Naive thymus-derived CD4-positive, alpha-beta T cell (primary cell): Measurements from ENCODE around the gene ABCC9. TPM values are rescaled to one million over a fixed set of nuclear protein-coding genes. Genes with fewer than 3 reads are reported as not detected.

Source experiments
- ATAC-seq: fragments of 150-1000 bp; cut with Tn5 transposase; 2 replicates; pipeline ENCODE4 v1.10.0; 2021; ENCODE audit warnings: mild to moderate bottlenecking, moderate library complexity
- CTCF ChIA-PET: fragments of 350-600 bp; sonication (Branson Sonifier 250); formaldehyde crosslinking; loops from one replicate; lab custom pipeline; 2021; ENCODE audit warnings: antibody characterized with exemption; lab: Charles Lee
- POLR2A ChIA-PET: fragments of 350-600 bp; sonication (Branson Sonifier 250); formaldehyde crosslinking; loops from one replicate; lab custom pipeline; 2021; ENCODE audit warnings: antibody characterized with exemption, inconsistent platforms; lab: Charles Lee
- DNase-seq, 9 donors: peaks; one replicate each; pipeline versions ENCODE4 v3.0.0 to v3.0.0-alpha.2; 2020 to 2022; ENCODE audit warnings: mixed read lengths in 1 of 9
- H3K27ac ChIP-seq: one replicate; pipeline ENCODE4 v1.7.0; 2013; ENCODE audit warnings: mild to moderate bottlenecking, low read depth, low read length, moderate library complexity
- H3K27me3 ChIP-seq, 2 donors: one replicate each; pipeline ENCODE4 v1.7.0; 2013; ENCODE audit warnings: low read length in 2 of 2, mild to moderate bottlenecking in 2 of 2, moderate library complexity in 2 of 2; ENCODE audit not compliant: control insufficient read depth in 2 of 2, insufficient read depth in 2 of 2
- H3K36me3 ChIP-seq, 3 experiments: 1 replicate in 2 of 3; 2 replicates in 1 of 3; pipeline ENCODE4 v1.7.0; 2013; ENCODE audit warnings: low read length in 3 of 3, mild to moderate bottlenecking in 3 of 3, moderate library complexity in 1 of 3; ENCODE audit not compliant: insufficient read depth in 3 of 3, control insufficient read depth in 2 of 3
- H3K4me1 ChIP-seq, 2 donors: one replicate each; pipeline ENCODE4 v1.7.0; 2013; ENCODE audit warnings: low read length in 2 of 2, mild to moderate bottlenecking in 2 of 2, moderate library complexity in 1 of 2; ENCODE audit not compliant: control insufficient read depth in 2 of 2, insufficient read depth in 2 of 2
- H3K4me3 ChIP-seq: 2 replicates; pipeline ENCODE4 v1.7.0; 2013; ENCODE audit warnings: mild to moderate bottlenecking, low read length
- H3K9me3 ChIP-seq, 3 experiments: 1 replicate in 2 of 3; 2 replicates in 1 of 3; pipeline ENCODE4 v1.7.0; 2013; ENCODE audit warnings: low read length in 3 of 3; ENCODE audit not compliant: control insufficient read depth in 2 of 3
- H3K27ac Mint-ChIP-seq, 9 donors: one replicate each; pipeline ENCODE4 v1.8.0; 2020 to 2022; ENCODE audit warnings: mixed read lengths in 9 of 9, mild to moderate bottlenecking in 8 of 9, moderate library complexity in 5 of 9, inconsistent platforms in 2 of 9
- H3K27me3 Mint-ChIP-seq, 5 donors: one replicate each; pipeline ENCODE4 v1.8.0; 2021 to 2022; ENCODE audit warnings: mixed read lengths in 5 of 5, mild to moderate bottlenecking in 1 of 5
- H3K36me3 Mint-ChIP-seq, 5 donors: one replicate each; pipeline ENCODE4 v1.8.0; 2020 to 2022; ENCODE audit warnings: mixed read lengths in 5 of 5, mild to moderate bottlenecking in 3 of 5, inconsistent platforms in 1 of 5
- H3K4me1 Mint-ChIP-seq, 7 donors: one replicate each; pipeline ENCODE4 v1.8.0; 2020 to 2022; ENCODE audit warnings: mixed read lengths in 7 of 7, mild to moderate bottlenecking in 3 of 7, inconsistent platforms in 1 of 7
- H3K4me3 Mint-ChIP-seq, 10 donors: one replicate each; pipeline ENCODE4 v1.8.0; 2020 to 2022; ENCODE audit warnings: mild to moderate bottlenecking in 10 of 10, mixed read lengths in 10 of 10, moderate library complexity in 6 of 10, inconsistent platforms in 2 of 10
- H3K9me3 Mint-ChIP-seq, 11 donors: one replicate each; pipeline ENCODE4 v1.8.0; 2020 to 2022; ENCODE audit warnings: mixed read lengths in 11 of 11, mild to moderate bottlenecking in 4 of 11, inconsistent platforms in 1 of 11, moderate library complexity in 1 of 11
- intact Hi-C, 2 donors: fragments of 100-400 bp; cut with micrococcal nuclease; formaldehyde crosslinking; loops; one replicate each; pipeline ENCODE4 v1.15.1; 2023
- polyA plus RNA-seq, 2 donors: library from polyadenylated mRNA; unstranded; fragments of 300-500 nt; fragmentation: Illumina TruSeq; gene quantifications; one replicate each; pipeline ENCODE4 v1.2.3, GENCODE V29; 2021
- total RNA-seq, 6 experiments: library from RNA in 5 of 6; stranded (reverse) in 5 of 6; gene quantifications; 1 replicate in 5 of 6; 2 replicates in 1 of 6; pipeline ENCODE4 v1.2.3 and lab custom pipeline; 2021 to 2026

The ABCC9 gene
- total and polyA plus RNA-seq, 7 experiments from 2014 or later = 0.05 TPM; not detected in 6

GRCh38 chr12:21776175-21776574 lies 165.1 kb downstream of the ABCC9 start:
- Mint-ChIP-seq H3K9me3 (no peaks in the 10 kb centered on the region), H3K4me3 (no peak overlapping the region), H3K4me1 (peaks cover 0 to 23% (median 18%) of the 10 kb centered on the region in 7 donors), H3K27ac (no peak overlapping the region), H3K27me3 (peaks cover 54 to 63% (median 58%) of the 10 kb centered on the region in 5 donors), H3K36me3 (peaks cover 0 to 2% (median 0%) of the 10 kb centered on the region in 5 donors)
- CTCF ChIA-PET = no interaction called here
- H3K4me3 ChIP-seq = no peak overlapping the region
- H3K27ac ChIP-seq = no peak overlapping the region
- no peaks in the 10 kb centered on the region for H3K36me3 ChIP-seq
- no peaks in the 10 kb centered on the region for H3K4me1 ChIP-seq
- POLR2A ChIA-PET = no interaction called here
- intact Hi-C loops = no loop called here
- no peaks in the 10 kb centered on the region for H3K9me3 ChIP-seq
- ATAC-seq (no peak), DNase-seq (no peak)
- H3K27me3 ChIP-seq = peaks cover 0 to 13% of the 10 kb centered on the region in 2 donors

GRCh38 chr12:21775133-21775820 lies 165.9 kb downstream of the ABCC9 start:
- Mint-ChIP-seq H3K27ac (no peak overlapping the region), H3K4me3 (peak overlapping the region in 9 of 10 donors; percentile 34 to 82 (median 69)), H3K9me3 (no peaks in the 10 kb centered on the region), H3K4me1 (peaks cover 0 to 23% (median 18%) of the 10 kb centered on the region in 7 donors), H3K36me3 (peaks cover 0 to 2% (median 0%) of the 10 kb centered on the region in 5 donors), H3K27me3 (peaks cover 51 to 68% (median 59%) of the 10 kb centered on the region in 5 donors)
- H3K27ac ChIP-seq = no peak overlapping the region
- H3K4me1 ChIP-seq = no peaks in the 10 kb centered on the region
- ChIA-PET CTCF (interaction anchor here (0.7 kb wide), 1 partner anchor 229 kb away, joined by 4 read pairs; no protein-coding TSS in a partner anchor), POLR2A (no interaction called here)
- no peak overlapping the region for H3K4me3 ChIP-seq
- H3K27me3 ChIP-seq = peaks cover 0 to 13% of the 10 kb centered on the region in 2 donors
- no peak for DNase-seq
- intact Hi-C loops = no loop called here
- no peaks in the 10 kb centered on the region for H3K36me3 ChIP-seq
- no peak for ATAC-seq
- H3K9me3 ChIP-seq = no peaks in the 10 kb centered on the region

GRCh38 chr12:21774358-21775132 lies 166.7 kb downstream of the ABCC9 start, which contains the start of gene KCNJ8:
TSS of gene KCNJ8 (minus strand) at chr12:21774706. CDS start at chr12:21773616, 1,090 bp downstream.
- POLR2A ChIA-PET = no interaction called here
- Mint-ChIP-seq H3K27ac (no peak within 1 kb of the TSS), H3K27me3 (peaks cover 51 to 73% (median 58%) of the 10 kb centered on the region in 5 donors), H3K9me3 (no peaks in the 10 kb centered on the region), H3K4me3 (peak within 1 kb of the TSS in 9 of 10 donors; percentile 34 to 82 (median 69)), H3K4me1 (peaks cover 0 to 23% (median 18%) of the 10 kb centered on the region in 7 donors), H3K36me3 (peaks cover 0 to 2% (median 0%) of the 10 kb centered on the region in 5 donors)
- Histone ChIP-seq H3K4me1 (no peaks in the 10 kb centered on the region), H3K9me3 (no peaks in the 10 kb centered on the region), H3K36me3 (no peaks in the 10 kb centered on the region), H3K27me3 (peaks cover 0 to 13% of the 10 kb centered on the region in 2 donors), H3K27ac (no peak within 1 kb of the TSS), H3K4me3 (no peak within 1 kb of the TSS)
- DNase-seq = no peak
- CTCF ChIA-PET = no interaction called here
- intact Hi-C loops = no loop called here
- peak; percentile 37 for ATAC-seq

- Histone ChIP-seq H3K36me3 (no peaks in the 10 kb centered on the region), H3K27ac (no peak overlapping the region), H3K9me3 (no peaks in the 10 kb centered on the region), H3K4me1 (no peaks in the 10 kb centered on the region), H3K27me3 (peaks cover 0 to 13% of the 10 kb centered on the region in 2 donors), H3K4me3 (no peak overlapping the region)
- ATAC-seq (no peak), DNase-seq (no peak)
- ChIA-PET CTCF (no interaction called here), POLR2A (no interaction called here)
- H3K4me1 Mint-ChIP-seq = peaks cover 0 to 23% (median 18%) of the 10 kb centered on the region in 7 donors
- H3K27ac Mint-ChIP-seq = no peak overlapping the region
- intact Hi-C loops = no loop called here
- peaks cover 48 to 72% (median 53%) of the 10 kb centered on the region in 5 donors for H3K27me3 Mint-ChIP-seq
- peak overlapping the region in 8 of 10 donors; percentile 4 to 71 (median 58) for H3K4me3 Mint-ChIP-seq
- no peaks in the 10 kb centered on the region for H3K9me3 Mint-ChIP-seq
- H3K36me3 Mint-ChIP-seq = peaks cover 0 to 2% (median 0%) of the 10 kb centered on the region in 5 donors
These were observed 167.4 kb downstream of the ABCC9 start for GRCh38 chr12:21773806-21774205.

GRCh38 chr12:21773263-21773741 lies 167.9 kb downstream of the ABCC9 start:
- Histone ChIP-seq H3K9me3 (no peaks in the 10 kb centered on the region), H3K36me3 (no peaks in the 10 kb centered on the region), H3K4me1 (no peaks in the 10 kb centered on the region), H3K4me3 (no peak overlapping the region), H3K27me3 (peaks cover 0 to 13% of the 10 kb centered on the region in 2 donors), H3K27ac (no peak overlapping the region)
- ChIA-PET CTCF (no interaction called here), POLR2A (no interaction called here)
- Mint-ChIP-seq H3K27ac (no peak overlapping the region), H3K4me1 (peaks cover 0 to 23% (median 18%) of the 10 kb centered on the region in 7 donors), H3K36me3 (peaks cover 0 to 2% (median 0%) of the 10 kb centered on the region in 5 donors), H3K27me3 (peaks cover 47 to 72% (median 52%) of the 10 kb centered on the region in 5 donors), H3K9me3 (no peaks in the 10 kb centered on the region), H3K4me3 (peak overlapping the region in 9 of 10 donors; percentile 26 to 71 (median 58))
- DNase-seq (no peak), ATAC-seq (peak; percentile 46)
- intact Hi-C loops = no loop called here

GRCh38 chr12:21771311-21771710 lies 169.9 kb downstream of the ABCC9 start:
- ChIA-PET CTCF (interaction anchor here (0.6 to 0.7 kb wide), 2 partner anchors 74 to 477 kb away, joined by 3 read pairs; no protein-coding TSS in a partner anchor), POLR2A (no interaction called here)
- H3K9me3 Mint-ChIP-seq = no peaks in the 10 kb centered on the region
- H3K4me3 Mint-ChIP-seq = no peak overlapping the region
- Histone ChIP-seq H3K27me3 (peaks cover 0 to 13% of the 10 kb centered on the region in 2 donors), H3K27ac (no peak overlapping the region), H3K4me1 (no peaks in the 10 kb centered on the region), H3K36me3 (no peaks in the 10 kb centered on the region), H3K9me3 (no peaks in the 10 kb centered on the region), H3K4me3 (no peak overlapping the region)
- peaks cover 30 to 57% (median 35%) of the 10 kb centered on the region in 5 donors for H3K27me3 Mint-ChIP-seq
- H3K4me1 Mint-ChIP-seq = peaks cover 0 to 23% (median 18%) of the 10 kb centered on the region in 7 donors
- ATAC-seq = no peak
- DNase-seq = no peak
- intact Hi-C loops = no loop called here
- H3K27ac Mint-ChIP-seq = no peak overlapping the region
- peaks cover 0 to 2% (median 0%) of the 10 kb centered on the region in 5 donors for H3K36me3 Mint-ChIP-seq
